CD4-positive, CD25-positive, alpha-beta regulatory T cell (primary cell): Measurements from ENCODE around the gene DGKA. TPM values are rescaled to one million over a fixed set of nuclear protein-coding genes. Genes with fewer than 3 reads are reported as not detected.
"Not testable (repeated sequence)": the region's sequence is repeated elsewhere in the genome, so short reads cannot be mapped to it uniquely, and the experiment has no call there.

ENCODE experiments used
- ATAC-seq, 2 donors: fragments of 150-1000 bp; cut with Tn5 transposase; one replicate each; pipeline ENCODE4 v1.10.0; 2021; ENCODE audit warnings: low read depth in 2 of 2, moderate number of reproducible peaks in 2 of 2, moderate library complexity in 1 of 2
- DNase-seq, 3 donors: peaks; one replicate each; pipeline versions ENCODE4 v3.0.0 to v3.0.0-alpha.2; 2012 to 2022; ENCODE audit warnings: mixed read lengths in 1 of 3
- H3K27ac ChIP-seq: one replicate; pipeline ENCODE4 v1.7.0; 2013; ENCODE audit warnings: mild to moderate bottlenecking, low read length; ENCODE audit not compliant: insufficient read depth, poor library complexity, severe bottlenecking
- H3K27me3 ChIP-seq: one replicate; pipeline ENCODE4 v1.7.0; 2013; ENCODE audit warnings: low read length; ENCODE audit not compliant: control insufficient read depth, insufficient read depth
- H3K36me3 ChIP-seq: one replicate; pipeline ENCODE4 v1.7.0; 2013; ENCODE audit warnings: mild to moderate bottlenecking, low read length, moderate library complexity; ENCODE audit not compliant: control insufficient read depth, insufficient read depth
- H3K4me1 ChIP-seq: 2 replicates; pipeline ENCODE4 v1.7.0; 2013; ENCODE audit warnings: mild to moderate bottlenecking, low read length; ENCODE audit not compliant: insufficient read depth, control insufficient read depth, poor library complexity, severe bottlenecking
- H3K4me3 ChIP-seq: one replicate; pipeline ENCODE4 v1.7.0; 2013; ENCODE audit warnings: low read depth, mild to moderate bottlenecking, low read length, moderate library complexity
- H3K9me3 ChIP-seq, 2 experiments: 1 replicate in 1 of 2; 2 replicates in 1 of 2; pipeline ENCODE4 v1.7.0; 2013; ENCODE audit warnings: low read length in 2 of 2, mild to moderate bottlenecking in 1 of 2, moderate library complexity in 1 of 2; ENCODE audit not compliant: control insufficient read depth in 2 of 2
- H3K27ac Mint-ChIP-seq, 3 donors: one replicate each; pipeline ENCODE4 v1.8.0; 2020 to 2022; ENCODE audit warnings: mild to moderate bottlenecking in 3 of 3, mixed read lengths in 3 of 3, moderate library complexity in 2 of 3
- H3K27me3 Mint-ChIP-seq: one replicate; pipeline ENCODE4 v1.8.0; 2022; ENCODE audit warnings: mild to moderate bottlenecking, mixed read lengths
- H3K36me3 Mint-ChIP-seq: one replicate; pipeline ENCODE4 v1.8.0; 2020; ENCODE audit warnings: mixed read lengths
- H3K4me1 Mint-ChIP-seq, 4 donors: one replicate each; pipeline ENCODE4 v1.8.0; 2020 to 2022; ENCODE audit warnings: mixed read lengths in 4 of 4, mild to moderate bottlenecking in 1 of 4
- H3K4me3 Mint-ChIP-seq, 4 donors: one replicate each; pipeline ENCODE4 v1.8.0; 2020 to 2022; ENCODE audit warnings: mild to moderate bottlenecking in 4 of 4, mixed read lengths in 4 of 4, moderate library complexity in 3 of 4
- H3K9me3 Mint-ChIP-seq, 7 donors: one replicate each; pipeline ENCODE4 v1.8.0; 2020 to 2022; ENCODE audit warnings: mixed read lengths in 7 of 7, mild to moderate bottlenecking in 3 of 7, moderate library complexity in 2 of 7
- polyA plus RNA-seq, 4 donors: library from polyadenylated mRNA; unstranded; fragments of 300-500 nt; fragmentation: Illumina TruSeq; gene quantifications; one replicate each; pipeline ENCODE4 v1.2.3, GENCODE V29; 2021
- total RNA-seq: library from RNA; stranded (reverse); gene quantifications from one replicate; pipeline ENCODE4 v1.2.3, GENCODE V29; 2022

Gene DGKA
- total and polyA plus RNA-seq, 5 donors from 2014 or later = 225 to 1,086 (median 270) TPM

- peaks cover 34% of the 10 kb centered on the region for H3K36me3 Mint-ChIP-seq
- no peaks in the 10 kb centered on the region for H3K4me1 ChIP-seq
- no peak overlapping the region for H3K27ac ChIP-seq
- ATAC-seq (no peak), DNase-seq (no peak)
- no peaks in the 10 kb centered on the region for H3K9me3 ChIP-seq
- no peaks in the 10 kb centered on the region for H3K9me3 Mint-ChIP-seq
- H3K27me3 Mint-ChIP-seq = no peaks in the 10 kb centered on the region
- no peaks in the 10 kb centered on the region for H3K27me3 ChIP-seq
- peaks cover 8 to 39% (median 23%) of the 10 kb centered on the region in 4 donors for H3K4me1 Mint-ChIP-seq
- no peak overlapping the region for H3K27ac Mint-ChIP-seq
- no peak overlapping the region for H3K4me3 Mint-ChIP-seq
- H3K36me3 ChIP-seq = peaks cover 46% of the 10 kb centered on the region
- H3K4me3 ChIP-seq = no peak overlapping the region
Observed at GRCh38 chr12:55982319-55982936, 51.5 kb downstream of the DGKA start.

- no peak for DNase-seq
- Mint-ChIP-seq H3K36me3 (peaks cover 30% of the 10 kb centered on the region), H3K4me3 (no peak overlapping the region), H3K4me1 (peaks cover 8 to 34% (median 17%) of the 10 kb centered on the region in 4 donors), H3K27me3 (no peaks in the 10 kb centered on the region), H3K9me3 (no peaks in the 10 kb centered on the region), H3K27ac (no peak overlapping the region)
- Histone ChIP-seq H3K9me3 (no peaks in the 10 kb centered on the region), H3K4me1 (no peaks in the 10 kb centered on the region), H3K36me3 (peaks cover 43% of the 10 kb centered on the region), H3K4me3 (no peak overlapping the region), H3K27me3 (no peaks in the 10 kb centered on the region), H3K27ac (no peak overlapping the region)
- ATAC-seq = no peak
Observed at GRCh38 chr12:55983232-55983842, 52.4 kb downstream of the DGKA start.

GRCh38 chr12:55984861-55985260 is 53.9 kb downstream of the DGKA start:
- Mint-ChIP-seq H3K27me3 (no peaks in the 10 kb centered on the region), H3K27ac (no peak overlapping the region), H3K4me1 (peaks cover 0 to 23% (median 8%) of the 10 kb centered on the region in 4 donors), H3K36me3 (peaks cover 30% of the 10 kb centered on the region), H3K4me3 (no peak overlapping the region), H3K9me3 (no peaks in the 10 kb centered on the region)
- H3K9me3 ChIP-seq = no peaks in the 10 kb centered on the region
- no peak overlapping the region for H3K4me3 ChIP-seq
- DNase-seq (no peak), ATAC-seq (no peak)
- no peaks in the 10 kb centered on the region for H3K4me1 ChIP-seq
- H3K27me3 ChIP-seq = no peaks in the 10 kb centered on the region
- peaks cover 49% of the 10 kb centered on the region for H3K36me3 ChIP-seq
- no peak overlapping the region for H3K27ac ChIP-seq

- DNase-seq = no peak
- Histone ChIP-seq H3K27ac (no peak overlapping the region), H3K4me3 (no peak overlapping the region), H3K9me3 (no peaks in the 10 kb centered on the region), H3K4me1 (no peaks in the 10 kb centered on the region), H3K27me3 (no peaks in the 10 kb centered on the region), H3K36me3 (peaks cover 52% of the 10 kb centered on the region)
- Mint-ChIP-seq H3K27ac (no peak overlapping the region), H3K36me3 (peaks cover 35% of the 10 kb centered on the region), H3K4me1 (peaks cover 0 to 20% (median 6%) of the 10 kb centered on the region in 4 donors), H3K27me3 (no peaks in the 10 kb centered on the region), H3K4me3 (no peak overlapping the region), H3K9me3 (no peaks in the 10 kb centered on the region)
- ATAC-seq = no peak
Observed at GRCh38 chr12:55985341-55985740, 54.4 kb downstream of the DGKA start.

GRCh38 chr12:55985976-55986375 is 55.0 kb downstream of the DGKA start:
- H3K36me3 ChIP-seq = peaks cover 54% of the 10 kb centered on the region
- not testable (repeated sequence) for H3K4me1 ChIP-seq, H3K27me3 ChIP-seq, H3K4me3 ChIP-seq, H3K27ac Mint-ChIP-seq, DNase-seq, H3K9me3 ChIP-seq, H3K4me3 Mint-ChIP-seq, H3K9me3 Mint-ChIP-seq, ATAC-seq, H3K27me3 Mint-ChIP-seq, H3K27ac ChIP-seq
- H3K36me3 Mint-ChIP-seq = peaks cover 36% of the 10 kb centered on the region
- H3K4me1 Mint-ChIP-seq = peaks cover 0 to 15% (median 5%) of the 10 kb centered on the region in 4 donors

GRCh38 chr12:55991110-55991509 is 60.1 kb downstream of the DGKA start:
- no peaks in the 10 kb centered on the region for H3K27me3 ChIP-seq
- H3K36me3 Mint-ChIP-seq = peaks cover 43% of the 10 kb centered on the region
- no peak overlapping the region for H3K4me3 Mint-ChIP-seq
- no peak for DNase-seq
- H3K27ac Mint-ChIP-seq = peak overlapping the region in 1 of 3 donors; percentile 39
- peaks cover 62% of the 10 kb centered on the region for H3K36me3 ChIP-seq
- peaks cover 3% of the 10 kb centered on the region for H3K4me1 ChIP-seq
- H3K27ac ChIP-seq = no peak overlapping the region
- ATAC-seq = no peak
- peaks cover 2 to 8% (median 3%) of the 10 kb centered on the region in 4 donors for H3K4me1 Mint-ChIP-seq
- H3K9me3 Mint-ChIP-seq = no peaks in the 10 kb centered on the region
- H3K4me3 ChIP-seq = no peak overlapping the region
- H3K9me3 ChIP-seq = no peaks in the 10 kb centered on the region
- no peaks in the 10 kb centered on the region for H3K27me3 Mint-ChIP-seq

GRCh38 chr12:55993230-55993853 is 62.4 kb downstream of the DGKA start:
- no peak overlapping the region for H3K4me3 Mint-ChIP-seq
- no peaks in the 10 kb centered on the region for H3K9me3 Mint-ChIP-seq
- Histone ChIP-seq H3K4me1 (peaks cover 18% of the 10 kb centered on the region), H3K36me3 (peaks cover 57% of the 10 kb centered on the region), H3K27me3 (no peaks in the 10 kb centered on the region), H3K4me3 (no peak overlapping the region), H3K27ac (no peak overlapping the region), H3K9me3 (no peaks in the 10 kb centered on the region)
- H3K27me3 Mint-ChIP-seq = no peaks in the 10 kb centered on the region
- peaks cover 40% of the 10 kb centered on the region for H3K36me3 Mint-ChIP-seq
- peak overlapping the region in 2 of 3 donors; percentile 20 to 25 for H3K27ac Mint-ChIP-seq
- H3K4me1 Mint-ChIP-seq = peaks cover 6 to 29% (median 16%) of the 10 kb centered on the region in 4 donors
- ATAC-seq (no peak), DNase-seq (no peak)
